ENCODE results near the gene PALMD.

The PALMD gene, protein sequence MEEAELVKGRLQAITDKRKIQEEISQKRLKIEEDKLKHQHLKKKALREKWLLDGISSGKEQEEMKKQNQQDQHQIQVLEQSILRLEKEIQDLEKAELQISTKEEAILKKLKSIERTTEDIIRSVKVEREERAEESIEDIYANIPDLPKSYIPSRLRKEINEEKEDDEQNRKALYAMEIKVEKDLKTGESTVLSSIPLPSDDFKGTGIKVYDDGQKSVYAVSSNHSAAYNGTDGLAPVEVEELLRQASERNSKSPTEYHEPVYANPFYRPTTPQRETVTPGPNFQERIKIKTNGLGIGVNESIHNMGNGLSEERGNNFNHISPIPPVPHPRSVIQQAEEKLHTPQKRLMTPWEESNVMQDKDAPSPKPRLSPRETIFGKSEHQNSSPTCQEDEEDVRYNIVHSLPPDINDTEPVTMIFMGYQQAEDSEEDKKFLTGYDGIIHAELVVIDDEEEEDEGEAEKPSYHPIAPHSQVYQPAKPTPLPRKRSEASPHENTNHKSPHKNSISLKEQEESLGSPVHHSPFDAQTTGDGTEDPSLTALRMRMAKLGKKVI

DNA sequence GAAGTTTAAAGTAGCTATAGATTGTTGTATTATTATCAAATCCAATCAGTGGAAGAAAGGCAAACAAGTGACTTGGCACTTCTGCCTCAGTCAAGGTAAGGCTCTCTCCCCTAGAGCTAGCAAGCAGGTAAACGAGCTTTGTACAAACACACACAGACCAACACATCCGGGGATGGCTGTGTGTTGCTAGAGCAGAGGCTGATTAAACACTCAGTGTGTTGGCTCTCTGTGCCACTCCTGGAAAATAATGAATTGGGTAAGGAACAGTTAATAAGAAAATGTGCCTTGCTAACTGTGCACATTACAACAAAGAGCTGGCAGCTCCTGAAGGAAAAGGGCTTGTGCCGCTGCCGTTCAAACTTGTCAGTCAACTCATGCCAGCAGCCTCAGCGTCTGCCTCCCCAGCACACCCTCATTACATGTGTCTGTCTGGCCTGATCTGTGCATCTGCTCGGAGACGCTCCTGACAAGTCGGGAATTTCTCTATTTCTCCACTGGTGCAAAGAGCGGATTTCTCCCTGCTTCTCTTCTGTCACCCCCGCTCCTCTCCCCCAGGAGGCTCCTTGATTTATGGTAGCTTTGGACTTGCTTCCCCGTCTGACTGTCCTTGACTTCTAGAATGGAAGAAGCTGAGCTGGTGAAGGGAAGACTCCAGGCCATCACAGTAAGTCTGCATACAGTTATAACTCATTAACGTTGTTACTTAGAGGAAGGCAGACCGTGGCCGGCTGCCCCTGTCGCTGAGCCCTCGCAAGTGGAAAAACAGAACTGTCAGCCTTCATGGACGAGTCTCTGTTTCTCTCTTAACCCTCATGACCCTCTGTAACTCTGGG is at the start of gene PALMD:
Gene PALMD, plus strand, starts transcription at position 415 of the 833 bp plus-strand sequence. Its CDS starts 205 bp downstream, at position 620.
- no peak for DNase-seq (ENCODE audit: low read depth in 2 of 2, low spot score in 1 of 2)

DNA sequence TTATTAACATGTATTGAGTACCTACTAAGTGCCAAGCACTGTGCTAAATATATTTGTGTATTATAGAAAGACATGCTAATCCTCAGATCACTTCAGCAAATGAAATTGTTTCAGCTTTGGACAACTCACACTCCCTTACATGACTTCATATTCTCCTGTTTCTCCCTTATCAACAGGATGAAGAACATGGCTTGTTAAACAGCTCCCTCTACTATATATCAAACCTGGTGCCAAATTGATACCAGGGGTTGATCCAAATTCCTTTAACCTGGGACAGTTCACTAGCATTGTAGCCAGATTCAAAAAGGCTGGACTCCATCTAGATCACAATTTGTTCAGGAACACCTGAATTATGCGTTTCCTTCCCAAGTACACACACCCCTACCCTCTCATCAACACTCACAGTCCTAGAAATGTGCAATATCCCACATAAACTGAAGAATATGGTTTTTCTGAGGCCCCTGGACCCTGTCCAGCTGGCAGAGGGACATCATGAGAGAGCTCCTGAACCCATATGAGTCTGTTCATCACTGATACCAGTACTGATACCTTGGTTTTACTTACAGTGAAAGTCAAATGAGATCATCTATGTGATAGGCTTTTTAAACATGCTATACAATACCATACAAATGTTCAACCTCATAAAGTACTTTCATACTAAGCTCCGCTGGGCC is 47.0 kb upstream of the PALMD start:
- no peak for DNase-seq (ENCODE audit: low read depth in 2 of 2, low spot score in 1 of 2)

DNA sequence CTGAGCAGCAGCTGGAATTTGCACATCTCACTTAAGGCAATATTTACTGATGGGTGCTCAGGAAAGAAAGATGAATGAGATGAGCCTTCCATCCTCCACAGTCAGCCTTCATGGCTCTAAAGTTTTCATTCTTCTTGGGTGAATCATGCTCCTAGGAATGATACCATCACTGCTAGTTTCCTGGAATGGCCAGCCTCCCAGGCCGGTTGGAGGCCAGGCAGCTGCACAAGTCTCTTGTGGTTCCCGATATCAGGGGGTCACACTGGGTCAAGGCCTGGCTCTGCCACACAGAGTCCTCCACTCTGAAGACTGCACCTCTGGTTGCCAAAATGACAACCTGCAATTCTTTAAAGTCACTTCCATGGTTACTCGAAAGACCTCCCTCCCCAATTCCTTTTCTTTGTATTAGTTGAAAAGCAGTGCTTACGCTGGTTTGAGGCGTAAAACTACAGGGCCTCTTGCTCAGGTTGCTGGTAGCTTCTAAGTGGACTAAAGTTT is 46.2 kb upstream of the PALMD start:
- DNase-seq (ENCODE audit: low read depth in 2 of 2, low spot score in 1 of 2): no peak

DNA sequence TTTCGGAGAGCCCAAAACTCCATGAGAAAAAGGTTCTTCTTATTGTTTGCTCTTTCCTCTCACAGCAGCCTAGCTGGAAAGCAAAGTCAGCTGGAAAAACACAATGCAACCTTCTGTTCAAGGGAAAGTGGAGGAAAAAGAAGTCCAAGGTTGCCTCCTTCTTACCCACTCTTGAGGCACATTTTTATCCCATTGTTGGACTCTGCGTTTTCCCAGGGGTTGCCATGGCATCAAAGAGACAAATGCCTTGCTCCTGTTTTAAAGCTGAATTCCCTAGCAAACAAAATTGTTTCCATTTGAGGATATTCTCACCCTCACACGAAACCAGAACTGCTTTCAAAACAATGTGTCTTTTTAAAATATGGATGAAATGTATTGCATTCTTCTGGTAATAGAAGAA is 45.1 kb upstream of the PALMD start:
- DNase-seq (ENCODE audit: low read depth in 2 of 2, low spot score in 1 of 2): no peak

DNA sequence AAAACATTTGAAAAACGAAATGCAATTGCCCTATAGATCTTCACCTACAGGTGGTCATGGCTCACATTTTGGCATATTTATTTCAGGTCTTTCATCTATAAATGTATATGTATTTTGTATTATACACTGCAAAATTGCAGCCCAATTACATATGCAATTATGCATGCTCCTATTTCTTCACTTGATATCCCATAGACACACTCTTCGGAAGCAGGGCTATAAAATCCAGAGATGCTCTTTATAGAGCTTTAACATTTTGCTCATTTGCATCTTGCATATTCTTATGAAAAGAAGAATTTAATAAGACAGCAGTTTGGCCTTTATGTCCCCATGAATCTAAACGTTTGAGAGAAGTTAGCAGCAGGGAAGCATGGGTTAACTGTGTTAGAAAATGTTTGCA is 44.7 kb upstream of the PALMD start:
- DNase-seq (ENCODE audit: low read depth in 2 of 2, low spot score in 1 of 2): no peak

DNA sequence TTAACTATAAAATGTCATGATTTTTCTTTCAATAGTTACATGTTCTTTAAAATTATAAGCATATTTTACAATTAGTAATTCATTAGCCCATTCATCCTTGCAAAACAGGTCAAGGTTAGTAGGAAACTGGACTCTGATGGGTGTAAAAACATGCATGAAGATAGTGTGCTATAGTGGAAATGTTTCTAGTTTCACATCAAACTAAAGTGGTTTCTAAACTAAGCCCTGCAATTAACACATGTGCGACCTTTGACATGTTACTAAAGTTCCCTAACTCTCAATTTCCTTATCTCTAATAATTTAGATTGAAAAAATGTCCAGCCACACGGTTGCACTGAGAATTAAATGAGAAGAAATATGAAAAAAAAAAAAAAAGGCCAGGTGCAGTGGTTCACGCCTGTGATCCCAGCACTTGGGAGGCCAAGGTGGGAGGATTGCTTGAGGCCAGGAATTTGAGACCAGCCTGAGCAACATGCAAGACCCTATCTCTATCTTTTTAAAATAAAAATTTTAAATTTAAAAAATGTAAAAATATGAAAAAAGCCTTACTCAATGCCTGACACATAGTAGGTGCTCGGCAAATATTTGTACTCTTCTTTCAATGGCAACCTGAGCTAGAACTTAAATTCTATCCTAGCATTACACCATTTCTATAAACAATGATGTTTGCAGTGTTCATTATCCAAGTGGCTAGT is 44.1 kb upstream of the PALMD start:
- DNase-seq (ENCODE audit: low read depth in 2 of 2, low spot score in 1 of 2): no peak

DNA sequence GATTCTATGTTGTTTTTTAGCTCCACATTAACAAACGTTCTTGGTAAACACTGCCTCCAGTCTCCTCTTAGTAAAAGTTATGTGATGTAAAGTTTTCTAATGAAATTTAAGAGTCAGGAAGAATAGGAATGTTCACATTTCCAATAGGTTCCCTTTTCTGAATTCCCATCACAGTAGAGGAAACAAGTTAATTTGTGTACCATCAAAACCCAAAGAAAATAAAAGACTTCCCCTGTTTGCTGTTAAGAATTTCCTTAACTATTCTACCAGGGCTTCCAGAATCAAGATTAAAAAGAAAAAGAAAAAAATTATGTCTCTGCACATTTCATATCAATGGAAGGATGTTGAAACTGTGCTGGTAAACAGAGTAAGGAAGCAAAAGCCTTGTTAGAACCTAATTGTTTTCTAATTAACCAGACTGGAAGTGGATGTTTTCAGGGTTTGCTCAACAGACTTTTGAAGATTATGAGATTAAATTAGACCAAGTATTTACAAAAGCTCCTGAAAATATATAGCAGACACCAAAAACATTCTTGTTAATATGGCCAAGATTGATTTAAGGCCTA is 43.4 kb upstream of the PALMD start:
- no peak for DNase-seq (ENCODE audit: low read depth in 2 of 2, low spot score in 1 of 2)

DNA sequence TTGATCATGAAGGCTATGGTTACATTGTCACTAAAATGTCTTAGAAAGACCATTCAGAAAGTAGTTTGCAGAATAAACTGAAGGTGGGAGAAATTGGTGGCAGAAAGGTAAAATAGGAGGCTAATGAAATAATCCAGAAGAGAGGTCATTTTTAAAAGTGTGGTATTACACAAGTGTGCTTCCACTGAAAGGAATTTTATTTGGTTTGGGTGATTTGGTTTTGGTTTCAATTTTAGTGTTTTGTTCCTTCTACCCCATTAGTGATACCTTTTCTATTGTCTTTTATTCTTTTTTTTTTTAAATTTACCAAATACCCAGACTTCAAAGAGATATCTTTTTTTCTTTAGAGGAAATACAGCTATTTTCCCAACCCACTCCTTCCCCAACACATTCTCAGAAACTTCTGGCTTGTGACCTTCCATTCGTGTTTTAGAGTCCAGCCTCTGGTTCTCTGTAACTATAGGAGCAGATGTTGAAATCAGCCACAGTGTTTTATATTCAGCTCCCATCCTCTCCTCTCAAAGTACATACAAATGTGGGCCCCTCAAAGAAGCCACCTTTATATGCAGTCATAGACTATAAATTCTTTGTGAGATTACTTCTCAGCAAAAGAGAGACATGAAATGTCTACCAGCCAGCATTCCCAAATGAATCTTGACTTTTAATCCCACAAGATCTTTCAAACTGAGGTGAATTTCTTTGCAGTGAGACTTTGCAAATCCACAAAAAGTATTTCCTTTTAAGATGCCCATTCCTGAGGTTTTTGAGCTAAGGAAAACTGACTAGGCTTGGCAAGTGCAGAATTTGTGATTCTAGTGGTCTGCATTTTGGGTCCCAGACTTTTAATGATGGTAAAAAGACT is 42.0 kb upstream of the PALMD start:
- DNase-seq (ENCODE audit: low read depth in 2 of 2, low spot score in 1 of 2): no peak

DNA sequence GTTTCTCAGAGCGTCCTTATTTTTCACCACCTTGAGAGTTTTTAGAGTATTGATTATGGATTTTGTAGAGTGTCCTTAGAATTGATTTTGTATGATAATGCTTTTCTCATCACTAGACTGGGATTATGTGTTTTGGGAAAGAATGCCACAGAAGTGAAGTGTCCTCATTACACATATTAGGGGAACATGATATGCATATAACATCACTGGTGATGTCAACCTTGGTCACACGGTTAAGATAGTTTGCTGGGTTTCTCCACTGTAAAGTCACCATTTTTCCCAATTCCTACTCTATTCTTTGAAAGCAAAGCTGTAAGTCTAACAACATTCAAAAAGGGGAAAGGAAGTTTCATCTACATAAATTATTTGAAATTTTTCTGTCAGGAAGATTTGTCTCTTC is 39.6 kb upstream of the PALMD start:
- no peak for DNase-seq (ENCODE audit: low read depth in 2 of 2, low spot score in 1 of 2)

DNA sequence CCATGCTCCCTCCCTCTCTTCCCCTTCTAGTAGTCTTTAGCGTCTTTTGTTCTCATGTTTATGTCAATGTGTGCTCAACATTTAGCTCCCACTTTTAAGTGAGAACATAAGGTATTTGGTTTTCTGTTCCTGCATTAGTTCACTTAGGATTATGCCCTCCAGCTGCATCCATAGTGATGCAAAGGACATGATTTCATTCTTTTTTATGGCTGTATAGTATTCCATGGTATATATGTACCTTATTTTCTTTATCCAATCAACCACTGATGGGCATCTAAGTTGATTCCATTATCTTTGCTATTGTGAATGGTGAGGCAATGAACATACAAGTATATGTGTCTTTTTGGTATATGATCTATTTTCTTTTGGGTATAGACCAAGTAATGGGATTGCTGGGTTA is 38.3 kb upstream of the PALMD start:
- DNase-seq (ENCODE audit: low read depth in 2 of 2, low spot score in 1 of 2): no peak

DNA sequence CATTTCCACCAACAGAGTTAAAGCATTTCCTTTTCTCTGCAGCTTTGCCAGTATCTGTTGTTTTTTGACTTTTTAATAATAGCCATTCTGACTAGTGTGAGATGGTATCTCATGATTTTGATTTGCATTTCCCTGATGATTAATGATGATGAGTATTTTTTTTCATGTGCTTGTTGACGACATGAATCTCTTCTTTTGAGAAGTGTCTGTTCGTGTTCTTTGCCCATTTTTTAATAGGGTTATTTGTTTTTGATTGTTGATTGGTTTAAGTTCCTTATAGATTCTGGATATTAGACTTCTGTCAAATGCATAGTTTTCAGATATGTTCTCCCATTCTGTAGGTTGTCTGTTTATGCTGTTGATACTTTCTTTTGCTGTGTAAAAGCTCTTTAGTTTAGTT is 37.9 kb upstream of the PALMD start:
- no peak for DNase-seq (ENCODE audit: low read depth in 2 of 2, low spot score in 1 of 2)

DNA sequence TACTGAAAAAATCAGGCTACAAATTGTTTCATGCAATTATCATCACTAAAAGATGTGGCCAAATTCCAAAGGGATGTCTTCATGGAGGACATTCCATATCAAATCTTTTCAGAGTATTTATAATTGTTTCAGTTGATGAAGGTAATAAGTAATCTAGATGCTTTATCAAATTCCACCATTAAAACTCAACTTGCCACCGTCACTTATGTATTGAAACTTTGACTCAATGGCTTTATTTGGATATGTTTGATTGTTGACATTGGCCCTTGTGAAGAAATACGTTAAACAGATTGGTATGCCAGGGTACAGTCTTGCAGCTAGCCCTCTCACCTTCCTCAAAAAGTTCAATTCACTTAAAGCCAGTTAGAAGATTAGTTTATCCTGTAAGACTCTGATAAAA is 32.2 kb upstream of the PALMD start:
- no peak for DNase-seq (ENCODE audit: low read depth in 2 of 2, low spot score in 1 of 2)

DNA sequence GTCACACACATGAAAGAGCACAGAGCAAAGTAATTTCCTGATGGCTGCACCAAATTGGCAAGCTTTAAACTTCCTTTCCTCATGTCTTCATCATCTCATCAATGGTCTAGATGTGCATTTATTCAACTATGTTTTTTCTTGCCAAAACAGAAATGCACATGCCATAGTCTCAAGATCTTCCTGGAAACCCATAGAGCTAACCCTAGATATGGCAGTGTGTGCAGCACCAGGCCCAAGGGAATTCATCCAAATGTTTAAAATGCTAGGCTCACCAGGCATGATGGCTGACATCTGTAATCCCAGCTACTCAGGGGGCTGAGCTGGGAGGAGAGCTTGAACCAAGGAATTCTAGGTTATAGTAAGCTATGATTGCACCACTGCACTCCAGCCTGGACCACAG is 31.2 kb upstream of the PALMD start:
- no peak for DNase-seq (ENCODE audit: low read depth in 2 of 2, low spot score in 1 of 2)

DNA sequence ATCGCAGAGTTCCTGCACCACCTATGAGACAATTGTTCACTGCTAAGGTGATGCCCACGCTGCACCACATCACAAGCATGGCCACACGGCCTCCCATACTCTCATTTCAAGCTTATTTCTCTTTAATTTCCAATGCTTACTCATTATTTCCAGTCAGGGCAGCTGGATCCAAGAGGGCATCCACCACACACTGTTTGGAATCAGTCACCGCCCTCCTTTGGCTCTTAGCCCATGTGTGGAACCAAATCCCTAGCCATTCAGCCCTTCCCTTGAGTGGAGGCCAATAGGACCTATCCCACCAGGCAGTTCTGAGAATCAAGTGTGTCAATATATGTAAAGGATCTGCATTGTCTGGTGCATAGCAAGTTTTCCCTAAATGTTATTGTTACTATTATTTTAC is 26.3 kb upstream of the PALMD start:
- DNase-seq (ENCODE audit: low read depth in 2 of 2, low spot score in 1 of 2): no peak

DNA sequence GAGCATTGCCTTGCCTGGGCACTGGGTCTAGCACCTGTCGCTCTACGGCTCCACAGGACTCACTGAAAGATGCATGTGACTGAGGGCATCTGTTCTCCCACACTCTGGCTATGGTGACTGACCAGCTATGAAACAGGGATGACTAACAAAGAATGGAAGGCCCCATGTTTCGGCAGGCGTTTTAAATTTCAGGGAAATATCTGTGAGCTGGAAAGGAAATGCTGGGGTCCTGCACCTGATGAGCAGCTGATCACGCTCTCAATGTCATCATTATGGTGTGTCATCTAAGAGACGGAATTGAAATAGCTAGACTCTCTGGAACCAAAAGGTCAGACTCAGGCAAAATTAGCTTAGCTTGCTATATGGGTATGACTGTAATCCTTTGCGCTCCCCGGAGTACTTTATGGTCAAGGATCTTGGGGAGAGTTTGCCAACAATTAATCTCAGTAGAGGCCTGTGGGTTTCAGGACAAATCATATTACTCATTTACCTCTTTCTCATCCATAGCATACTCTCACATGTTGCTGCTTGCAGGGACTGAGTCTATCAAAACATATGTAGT is 24.5 kb upstream of the PALMD start:
- no peak for DNase-seq (ENCODE audit: low read depth in 2 of 2, low spot score in 1 of 2)

DNA sequence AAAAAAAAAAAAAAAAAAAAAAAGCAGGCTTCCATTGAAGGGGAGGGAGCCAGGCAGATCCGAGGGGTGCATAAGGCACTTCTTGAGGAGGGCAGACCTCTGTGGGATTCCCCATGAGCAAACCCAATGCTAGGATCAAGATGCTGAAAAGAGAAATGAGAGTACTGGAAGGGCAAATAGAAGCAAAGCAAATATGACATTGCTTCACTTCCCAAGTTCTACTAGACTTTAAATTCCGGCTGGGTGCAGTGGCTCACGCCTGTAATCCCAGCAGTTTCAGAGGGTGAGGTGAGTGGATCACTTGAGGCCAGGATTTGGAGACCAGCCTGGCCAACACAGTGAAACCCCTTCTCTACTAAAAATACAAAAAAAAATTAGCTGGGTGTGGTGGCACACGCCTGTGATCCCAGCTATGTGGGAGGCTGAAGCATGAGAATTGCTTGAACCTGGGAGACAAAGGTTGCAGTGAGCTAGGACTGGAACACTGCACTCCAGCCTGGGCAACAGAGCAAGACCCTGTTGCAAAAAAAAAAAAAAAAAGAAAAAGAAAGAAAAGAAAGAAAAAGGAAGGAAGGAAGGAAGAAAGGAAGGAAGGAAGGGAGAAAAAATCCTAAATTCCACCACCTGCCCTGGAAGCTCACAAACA is 23.1 kb upstream of the PALMD start:
- DNase-seq (ENCODE audit: low read depth in 2 of 2, low spot score in 1 of 2): no peak

DNA sequence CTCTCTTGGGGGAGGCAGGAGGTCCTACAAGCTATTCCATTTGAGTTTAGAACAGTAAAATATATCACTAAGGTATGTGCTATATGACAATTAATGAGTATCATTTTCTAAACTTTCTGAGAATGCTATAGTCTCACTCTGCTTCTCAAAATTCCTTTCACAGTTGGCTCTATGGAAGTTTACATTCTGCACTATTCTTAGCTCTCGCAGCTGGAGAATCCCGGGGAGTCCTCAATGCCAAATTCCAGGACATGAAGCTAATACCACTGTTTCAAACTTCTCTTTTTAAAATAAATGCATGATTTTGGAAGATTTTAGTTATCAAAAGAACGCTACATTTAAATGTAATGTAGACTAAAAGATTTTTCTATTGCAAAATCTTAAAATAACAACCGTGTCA is 22.4 kb upstream of the PALMD start:
- no peak for DNase-seq (ENCODE audit: low read depth in 2 of 2, low spot score in 1 of 2)

DNA sequence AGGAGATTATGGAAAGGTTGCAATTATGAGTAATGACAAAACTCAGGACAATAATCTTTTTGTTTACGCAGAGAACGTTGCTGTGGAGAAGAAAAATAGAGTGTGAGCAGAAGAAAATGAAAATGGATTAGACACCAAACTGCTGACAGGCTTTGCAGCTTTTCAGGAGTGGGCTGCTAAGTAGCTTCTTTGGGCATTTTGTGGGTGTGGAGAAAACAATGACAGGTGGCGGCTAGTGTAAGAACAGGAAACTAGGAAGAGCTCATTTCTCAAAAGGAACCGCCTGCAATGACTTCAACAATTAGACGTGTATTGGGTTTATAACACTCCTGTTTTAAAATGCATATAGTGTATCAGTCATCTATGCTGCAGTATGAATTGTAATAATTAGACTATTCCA is 18.3 kb upstream of the PALMD start:
- DNase-seq (ENCODE audit: low read depth in 2 of 2, low spot score in 1 of 2): no peak

DNA sequence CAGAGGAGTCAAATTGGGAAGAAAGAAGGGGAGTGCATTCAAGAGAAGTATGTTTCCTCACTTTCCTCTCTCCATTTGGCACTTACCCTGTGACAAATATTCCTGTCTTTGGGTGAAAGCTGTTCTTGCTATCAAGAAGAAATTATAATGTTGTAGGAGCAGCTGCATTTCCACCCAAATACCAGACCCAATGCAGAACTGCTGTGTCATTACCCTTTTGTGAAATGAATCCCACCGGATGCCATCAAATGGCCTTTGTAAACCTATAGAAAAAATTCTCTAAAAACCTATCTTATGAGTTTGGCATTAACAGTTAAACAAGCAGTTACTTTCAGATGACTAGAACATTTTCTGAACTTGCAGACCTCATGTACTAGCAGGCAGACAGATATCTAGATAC is 16.7 kb upstream of the PALMD start:
- no peak for DNase-seq (ENCODE audit: low read depth in 2 of 2, low spot score in 1 of 2)
